NCI-H748 (cell line): ENCODE results near the gene EPSTI1.
A peak's percentile ranks its signal among the peaks of the same experiment; 100 is the strongest.
"Not testable (repeated sequence)": the region's sequence is repeated elsewhere in the genome, so short reads cannot be mapped to it uniquely, and the experiment has no call there.

Experiments used
- DNase-seq: peaks from one replicate; lab custom pipeline; 2025; ENCODE audit not compliant: unreplicated experiment; lab: John Stamatoyannopoulos, UW

EPSTI1 gene

GRCh38 chr13:42991898-42992763, at the start of gene EPSTI1:
TSS of gene EPSTI1 (minus strand) at chr13:42992241. CDS start at chr13:42992165, 76 bp downstream.
- DNase-seq, result peak; percentile 38

GRCh38 chr13:43041369-43041921, 49.4 kb upstream of the EPSTI1 start:
- no peak for DNase-seq

DNA sequence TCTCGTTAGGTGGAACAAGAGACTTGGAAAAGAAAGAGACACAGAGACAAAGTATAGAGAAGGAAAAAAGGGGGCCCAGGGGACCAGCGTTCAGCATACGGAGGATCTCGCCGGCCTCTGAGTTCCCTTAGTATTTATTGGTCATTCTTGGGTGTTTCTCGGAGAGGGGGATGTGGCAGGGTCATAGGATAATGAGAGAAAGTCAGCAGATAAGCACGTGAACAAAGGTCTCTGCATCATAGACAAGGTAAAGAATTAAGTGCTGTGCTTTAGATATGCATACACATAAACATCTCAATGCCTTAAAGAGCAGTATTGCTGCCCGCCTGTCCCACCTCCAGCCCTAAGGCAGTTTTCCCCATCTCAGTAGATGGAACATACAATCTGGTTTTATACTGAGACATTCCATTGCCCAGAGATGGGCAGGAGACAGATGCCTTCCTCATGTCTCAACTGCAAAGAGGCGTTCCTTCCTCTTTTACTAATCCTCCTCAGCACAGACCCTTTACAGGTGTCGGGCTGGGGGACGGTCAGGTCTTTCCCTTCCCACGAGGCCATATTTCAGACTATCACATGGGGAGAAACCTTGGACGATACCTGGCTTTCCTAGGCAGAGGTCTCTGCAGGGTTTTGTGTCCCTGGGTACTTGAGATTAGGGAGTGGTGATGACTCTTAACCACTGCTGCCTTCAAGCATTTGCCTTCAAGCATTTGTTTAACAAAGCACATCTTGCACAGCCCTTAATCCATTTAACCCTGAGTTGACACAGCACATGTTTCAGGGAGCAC, 48.7 kb upstream of the EPSTI1 start:
- not testable (repeated sequence) for DNase-seq

DNA sequence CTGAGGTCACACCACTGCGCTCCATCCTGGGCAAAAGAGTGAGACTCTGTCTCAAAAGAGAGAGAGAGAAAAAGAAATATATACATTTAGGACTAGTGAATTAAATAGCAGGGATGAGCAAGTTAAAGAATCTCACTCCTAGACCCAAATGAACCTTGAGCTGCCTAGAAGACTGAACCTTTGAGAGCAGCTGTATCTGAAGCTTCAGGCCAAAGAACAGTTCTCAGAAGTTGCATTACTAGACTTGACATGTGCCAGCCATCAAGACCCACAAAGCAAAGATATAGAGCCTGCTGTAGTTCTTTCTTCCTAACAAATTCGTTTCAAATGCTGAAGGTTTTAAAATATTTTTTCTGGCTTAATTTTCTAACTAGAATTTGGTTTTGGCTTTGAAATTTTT, 47.9 kb upstream of the EPSTI1 start:
- DNase-seq, result no peak

DNA sequence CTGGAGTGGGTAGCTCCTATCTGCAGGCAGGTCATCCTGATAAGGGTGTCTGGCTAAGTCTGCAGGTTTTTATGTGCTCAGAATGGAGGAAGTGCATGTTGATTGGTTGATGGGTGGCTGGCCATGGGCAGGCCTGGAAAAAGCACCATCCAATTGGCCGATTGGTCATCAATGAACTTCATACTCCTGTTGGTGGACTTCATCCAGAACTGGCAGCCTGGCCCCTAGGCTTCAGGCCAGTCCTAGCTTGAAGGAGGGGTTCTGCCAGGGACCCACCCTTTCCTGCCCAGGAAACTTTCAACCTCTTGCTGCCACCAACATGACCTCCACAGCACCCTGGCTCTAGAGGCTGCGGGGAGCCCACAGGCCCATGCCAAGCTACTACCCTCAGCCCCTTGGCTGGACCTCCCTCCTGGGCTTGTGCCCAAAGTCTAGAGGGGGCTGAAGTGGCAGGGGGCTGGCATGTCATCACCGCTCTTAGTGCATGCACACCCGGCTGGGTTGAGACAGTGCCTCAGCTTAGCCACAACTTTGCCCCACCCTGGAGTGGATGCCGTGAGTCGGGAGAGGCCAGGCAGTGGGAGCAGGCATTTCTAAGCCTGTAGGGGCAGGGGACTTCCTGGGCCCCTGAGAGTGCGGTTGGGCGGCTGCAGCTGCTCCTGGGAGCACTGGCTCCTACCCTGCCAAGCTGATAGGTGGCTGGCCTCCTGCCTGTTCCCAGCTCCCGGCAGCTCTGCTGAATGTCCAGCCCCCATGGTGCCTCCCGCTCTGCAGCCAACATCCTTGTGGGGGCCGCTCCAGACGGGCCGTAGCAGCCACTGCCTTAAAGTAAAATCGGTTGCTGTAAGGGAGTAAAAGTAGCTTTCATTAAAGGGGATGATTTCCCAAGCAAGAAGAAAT, 44.6 kb upstream of the EPSTI1 start:
- DNase-seq, result no peak

GRCh38 chr13:43033038-43033437, 41.0 kb upstream of the EPSTI1 start:
- DNase-seq, result no peak

- no peak for DNase-seq
Observed at GRCh38 chr13:43031881-43032280, 39.8 kb upstream of the EPSTI1 start.

DNA sequence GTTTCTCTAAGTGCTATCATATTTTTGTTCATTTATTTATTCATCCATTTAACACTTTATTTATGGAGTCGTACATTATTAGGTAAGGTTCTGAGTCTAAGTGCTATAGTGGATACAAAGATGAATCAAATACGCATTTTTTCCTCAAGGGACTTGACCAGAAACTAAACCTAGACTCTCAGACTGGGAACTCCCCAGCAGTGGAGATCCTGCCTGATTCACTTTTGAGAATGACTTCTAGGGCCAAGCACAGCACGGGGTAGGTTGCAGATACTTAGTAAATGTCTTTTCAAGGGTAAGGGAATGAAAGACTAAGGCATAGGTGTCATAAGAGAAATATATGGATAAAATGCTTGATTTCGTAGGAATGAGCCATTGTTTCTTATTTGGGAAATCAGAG, 38.5 kb upstream of the EPSTI1 start:
- no peak for DNase-seq

DNA sequence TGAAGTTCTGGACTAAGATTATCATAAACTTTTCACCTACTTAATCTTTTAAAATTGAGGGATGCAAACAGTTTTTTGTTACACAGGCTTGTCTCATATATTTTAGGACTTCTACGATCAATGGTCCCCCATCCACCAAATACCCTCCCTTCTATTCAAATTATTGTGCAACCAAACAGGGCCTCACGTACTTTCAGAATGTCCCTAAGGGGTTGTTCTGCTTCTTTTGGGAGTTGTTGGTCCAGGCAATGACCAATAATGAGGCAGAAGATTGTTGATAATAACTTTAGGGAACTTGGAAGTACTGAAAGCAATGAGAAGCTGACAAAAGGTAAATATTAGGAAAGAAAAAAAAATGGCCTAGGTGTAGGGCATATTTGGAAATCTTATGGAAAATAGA, 34.2 kb upstream of the EPSTI1 start:
- DNase-seq, result no peak

- peak; percentile 90 for DNase-seq
Observed at GRCh38 chr13:43023289-43023963, 31.4 kb upstream of the EPSTI1 start, which contains the start of gene DNAJC15. TSS of gene DNAJC15 (plus strand) at chr13:43023586. CDS start at chr13:43023627, 41 bp downstream.

DNA sequence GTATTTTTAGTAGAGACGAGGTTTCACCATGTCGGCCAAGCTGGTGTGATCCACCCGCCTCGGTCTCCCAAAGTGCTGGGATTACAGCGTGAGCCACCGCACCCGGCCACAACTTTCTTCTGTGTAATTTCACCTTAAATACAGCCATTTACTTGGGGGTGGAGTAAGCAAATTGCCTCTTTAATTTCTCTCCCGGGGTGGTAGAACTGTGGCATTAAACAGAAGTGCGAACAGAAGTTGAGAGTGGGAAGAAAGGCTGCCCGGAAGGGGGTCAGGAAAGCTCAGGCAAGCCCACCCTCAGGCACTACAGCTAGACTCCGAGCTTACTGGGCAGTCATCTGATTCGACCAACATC, 30.9 kb upstream of the EPSTI1 start:
- DNase-seq, result no peak

GRCh38 chr13:43021926-43022670, 30.1 kb upstream of the EPSTI1 start:
- no peak for DNase-seq

DNA sequence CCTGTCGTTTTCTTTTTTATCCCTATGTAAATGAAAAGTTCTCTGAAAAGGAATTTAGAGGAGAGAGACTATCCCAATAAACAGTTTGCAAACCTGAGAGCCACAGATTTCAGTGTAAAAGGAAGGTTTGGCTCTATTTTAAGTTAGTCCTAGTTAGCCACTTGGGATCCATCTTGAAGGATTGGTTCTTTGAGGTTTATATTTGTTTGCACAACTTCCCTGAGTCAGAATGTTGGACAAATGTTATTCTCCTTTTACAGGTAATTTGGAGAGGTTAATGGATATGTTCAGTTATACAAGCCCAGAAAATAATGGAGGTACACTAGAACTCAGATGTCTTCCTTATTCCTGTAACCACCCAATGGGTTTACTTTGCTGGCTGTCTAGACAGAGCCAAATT, 28.8 kb upstream of the EPSTI1 start:
- DNase-seq, result no peak

GRCh38 chr13:43019811-43020210, 27.8 kb upstream of the EPSTI1 start:
- DNase-seq, result no peak

DNA sequence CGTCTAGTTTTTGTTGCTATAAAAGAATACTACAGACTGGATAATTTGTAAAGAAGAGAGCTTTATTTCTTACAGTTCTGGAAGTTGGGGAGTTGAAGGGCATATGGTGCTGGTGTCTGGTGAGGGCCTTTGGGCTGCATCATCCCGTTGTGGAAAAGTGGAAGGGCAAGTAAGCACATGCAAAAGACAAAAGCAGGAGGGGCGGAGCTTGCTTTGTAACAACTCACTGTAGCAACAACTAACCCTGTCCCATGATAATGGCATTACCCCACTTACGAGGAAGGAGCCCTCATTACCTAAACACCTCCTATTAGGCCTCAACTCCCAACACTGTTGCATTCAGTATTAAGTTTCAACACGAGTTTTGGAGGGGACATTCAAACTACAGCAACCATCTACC, 24.2 kb upstream of the EPSTI1 start:
- DNase-seq, result no peak

DNA sequence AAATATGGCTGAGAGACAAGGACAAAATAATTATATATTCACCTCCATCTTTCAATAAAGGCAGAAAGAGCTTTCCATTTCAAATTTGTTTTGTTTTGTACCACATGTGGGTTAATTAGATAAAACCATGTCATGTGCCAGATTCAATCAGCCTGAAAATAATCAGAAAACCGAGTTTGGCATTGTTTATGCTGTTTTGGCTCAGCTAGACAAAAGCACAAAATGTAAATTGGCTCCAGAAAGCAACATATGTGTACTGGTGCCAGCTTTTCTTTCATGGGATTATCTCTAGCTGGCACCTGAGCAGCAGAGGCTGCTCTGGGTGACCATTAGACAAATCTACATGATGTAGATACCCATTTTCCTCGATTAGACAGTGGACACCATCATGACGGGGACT, 22.1 kb upstream of the EPSTI1 start:
- DNase-seq, result no peak

DNA sequence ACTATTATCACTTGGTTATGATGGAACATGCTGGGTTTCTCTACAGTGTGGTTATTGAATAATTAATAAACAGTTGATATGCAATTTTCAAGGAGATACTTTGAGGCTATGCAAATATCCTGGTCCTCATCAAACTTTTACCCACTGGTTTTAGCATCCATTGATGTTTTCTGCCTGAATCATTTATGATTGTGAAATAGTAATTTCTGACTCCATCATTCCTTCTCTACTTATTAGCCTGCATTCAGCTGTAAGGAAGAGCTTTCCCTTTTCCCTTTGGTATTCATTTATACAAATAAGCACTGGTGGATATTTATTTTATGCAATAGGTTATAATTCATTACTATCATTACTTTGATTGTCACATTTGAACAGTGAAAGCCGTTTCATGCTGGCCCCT, 17.5 kb upstream of the EPSTI1 start:
- no peak for DNase-seq

GRCh38 chr13:43008596-43008995, 16.6 kb upstream of the EPSTI1 start:
- no peak for DNase-seq

DNA sequence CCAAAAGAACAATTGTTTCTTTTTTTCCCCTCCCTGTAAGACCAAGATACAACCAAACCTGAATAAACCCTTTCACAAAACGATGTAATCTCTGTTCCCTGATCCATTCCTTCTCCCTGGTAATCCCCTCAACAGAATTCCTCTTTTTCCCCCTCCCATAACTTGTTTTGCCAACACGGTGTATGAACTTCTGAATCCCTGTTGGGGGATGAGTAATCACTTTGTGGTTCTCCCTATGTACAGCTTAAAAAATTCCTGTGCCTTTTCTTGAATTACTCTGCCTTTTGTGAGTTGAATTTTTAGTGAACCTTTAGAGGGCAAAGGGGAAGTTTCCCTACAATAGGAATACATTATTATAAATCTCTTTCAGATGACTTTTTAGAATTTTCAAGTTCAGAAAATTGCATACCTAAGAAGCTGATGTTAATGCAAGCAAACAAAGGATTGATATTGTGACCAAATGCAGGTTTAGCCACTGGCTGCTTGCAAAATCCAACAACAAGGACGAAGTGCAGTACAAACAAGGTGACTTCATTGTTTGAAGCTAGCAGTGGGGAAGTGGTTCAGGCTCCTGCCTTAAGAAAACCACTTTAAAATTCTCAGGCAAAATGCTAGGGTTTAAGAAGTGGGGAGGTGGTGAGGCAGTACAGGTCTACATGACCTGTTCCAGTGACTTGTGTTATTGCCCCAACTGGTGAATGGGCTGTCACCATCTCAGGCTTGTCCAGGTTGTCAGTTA, 15.0 kb upstream of the EPSTI1 start:
- DNase-seq, result no peak
